Measurements from ENCODE around the gene PCNX4.

DNA sequence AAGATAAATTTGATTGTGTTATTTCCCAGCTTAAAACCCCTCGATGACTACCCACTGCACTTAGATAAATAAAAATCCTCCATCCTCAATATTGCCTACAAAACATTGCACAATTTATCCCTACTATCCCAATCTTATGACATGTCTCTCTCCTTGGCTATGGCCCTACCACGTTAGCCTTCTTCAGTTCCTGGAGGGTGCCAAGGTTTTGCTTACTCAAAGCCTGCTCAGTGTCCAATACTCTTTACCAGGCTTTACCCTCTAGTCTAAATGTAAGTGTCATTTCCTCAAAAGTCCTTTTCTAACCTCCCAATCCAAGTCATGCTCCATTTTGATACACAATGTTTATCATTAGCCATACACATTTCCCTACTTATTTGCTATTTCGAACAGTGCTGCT, 122.3 kb downstream of the PCNX4 start:
- TF ChIP-seq, protein P1, sequence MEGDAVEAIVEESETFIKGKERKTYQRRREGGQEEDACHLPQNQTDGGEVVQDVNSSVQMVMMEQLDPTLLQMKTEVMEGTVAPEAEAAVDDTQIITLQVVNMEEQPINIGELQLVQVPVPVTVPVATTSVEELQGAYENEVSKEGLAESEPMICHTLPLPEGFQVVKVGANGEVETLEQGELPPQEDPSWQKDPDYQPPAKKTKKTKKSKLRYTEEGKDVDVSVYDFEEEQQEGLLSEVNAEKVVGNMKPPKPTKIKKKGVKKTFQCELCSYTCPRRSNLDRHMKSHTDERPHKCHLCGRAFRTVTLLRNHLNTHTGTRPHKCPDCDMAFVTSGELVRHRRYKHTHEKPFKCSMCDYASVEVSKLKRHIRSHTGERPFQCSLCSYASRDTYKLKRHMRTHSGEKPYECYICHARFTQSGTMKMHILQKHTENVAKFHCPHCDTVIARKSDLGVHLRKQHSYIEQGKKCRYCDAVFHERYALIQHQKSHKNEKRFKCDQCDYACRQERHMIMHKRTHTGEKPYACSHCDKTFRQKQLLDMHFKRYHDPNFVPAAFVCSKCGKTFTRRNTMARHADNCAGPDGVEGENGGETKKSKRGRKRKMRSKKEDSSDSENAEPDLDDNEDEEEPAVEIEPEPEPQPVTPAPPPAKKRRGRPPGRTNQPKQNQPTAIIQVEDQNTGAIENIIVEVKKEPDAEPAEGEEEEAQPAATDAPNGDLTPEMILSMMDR (IDR thresholded peaks at IDR 0.05), result no peak
- peak; percentile 47 to 61 (median 58) for TF ChIP-seq POLR2AphosphoS5 (IDR thresholded peaks at IDR 0.05)
- TF ChIP-seq POLR2A (IDR thresholded peaks at IDR 0.05), result no peak
- no peak for TF ChIP-seq EP300 (IDR thresholded peaks at IDR 0.05)
